Activated naive CD8-positive, alpha-beta T cell treated with anti-CD3 and anti-CD28 coated beads for 36 hours (primary cell): ENCODE data around the gene SMYD3. TPM values are rescaled to one million over a fixed set of nuclear protein-coding genes. Genes with fewer than 3 reads are reported as not detected.

Source experiments
- DNase-seq: peaks from one replicate; pipeline ENCODE4 v3.0.0; 2021
- H3K27ac Mint-ChIP-seq: one replicate; pipeline ENCODE4 v1.8.0; 2022; ENCODE audit warnings: mild to moderate bottlenecking, moderate library complexity, mixed read lengths
- H3K27me3 Mint-ChIP-seq: one replicate; pipeline ENCODE4 v1.8.0; 2022; ENCODE audit warnings: mild to moderate bottlenecking, mixed read lengths
- H3K36me3 Mint-ChIP-seq: one replicate; pipeline ENCODE4 v1.8.0; 2021; ENCODE audit warnings: mild to moderate bottlenecking, mixed read lengths
- H3K4me1 Mint-ChIP-seq: one replicate; pipeline ENCODE4 v1.8.0; 2021; ENCODE audit warnings: mixed read lengths
- H3K4me3 Mint-ChIP-seq: one replicate; pipeline ENCODE4 v1.8.0; 2022; ENCODE audit warnings: mild to moderate bottlenecking, moderate library complexity, mixed read lengths
- H3K9me3 Mint-ChIP-seq: one replicate; pipeline ENCODE4 v1.8.0; 2022; ENCODE audit warnings: mixed read lengths
- total RNA-seq, 2 experiments: library from RNA; stranded (reverse); gene quantifications; one replicate each; pipeline ENCODE4 v1.2.3, GENCODE V29; 2021

Gene SMYD3
- total RNA-seq, 2 experiments from 2014 or later = 16.4 to 18.4 TPM

- no peaks in the 10 kb centered on the region for H3K4me1 Mint-ChIP-seq
- no peak overlapping the region for H3K27ac Mint-ChIP-seq
- no peaks in the 10 kb centered on the region for H3K27me3 Mint-ChIP-seq
- no peak for DNase-seq
- no peak overlapping the region for H3K4me3 Mint-ChIP-seq
- peaks cover 5% of the 10 kb centered on the region for H3K36me3 Mint-ChIP-seq
- no peaks in the 10 kb centered on the region for H3K9me3 Mint-ChIP-seq
These were observed 574.6 kb downstream of the SMYD3 start for GRCh38 chr1:245932302-245932972.

GRCh38 chr1:245931450-245931849 is 575.6 kb downstream of the SMYD3 start:
- Mint-ChIP-seq H3K9me3 (no peaks in the 10 kb centered on the region), H3K36me3 (peaks cover 7% of the 10 kb centered on the region), H3K4me3 (no peak overlapping the region), H3K4me1 (no peaks in the 10 kb centered on the region), H3K27me3 (no peaks in the 10 kb centered on the region), H3K27ac (no peak overlapping the region)
- no peak for DNase-seq

GRCh38 chr1:245929224-245929623 is 577.9 kb downstream of the SMYD3 start:
- H3K36me3 Mint-ChIP-seq = peaks cover 16% of the 10 kb centered on the region
- DNase-seq = no peak
- no peak overlapping the region for H3K27ac Mint-ChIP-seq
- H3K27me3 Mint-ChIP-seq = no peaks in the 10 kb centered on the region
- no peaks in the 10 kb centered on the region for H3K4me1 Mint-ChIP-seq
- H3K9me3 Mint-ChIP-seq = no peaks in the 10 kb centered on the region
- H3K4me3 Mint-ChIP-seq = no peak overlapping the region

DNA sequence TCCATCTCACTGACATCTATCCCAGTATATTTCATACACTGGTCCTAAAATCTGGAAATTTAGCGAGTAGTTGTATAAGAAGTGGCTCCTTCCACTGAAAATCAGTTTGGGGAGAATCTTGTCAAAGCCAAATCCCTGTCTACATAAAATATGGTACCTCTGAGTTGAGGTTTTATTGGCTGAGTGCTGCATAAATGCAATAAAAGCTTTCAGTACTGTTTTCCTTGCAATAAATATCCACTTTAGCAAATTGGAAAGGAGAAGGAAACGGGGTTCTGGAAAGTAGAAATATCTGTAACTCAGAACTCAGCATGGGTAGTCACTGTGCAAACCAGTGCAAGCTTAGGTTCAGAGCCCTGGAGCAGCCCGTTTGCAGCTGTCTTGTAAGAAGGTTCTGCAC is 580.2 kb downstream of the SMYD3 start:
- Mint-ChIP-seq H3K4me1 (peaks cover 3% of the 10 kb centered on the region), H3K27ac (no peak overlapping the region), H3K4me3 (no peak overlapping the region), H3K27me3 (no peaks in the 10 kb centered on the region), H3K9me3 (no peaks in the 10 kb centered on the region), H3K36me3 (peaks cover 20% of the 10 kb centered on the region)
- no peak for DNase-seq

DNA sequence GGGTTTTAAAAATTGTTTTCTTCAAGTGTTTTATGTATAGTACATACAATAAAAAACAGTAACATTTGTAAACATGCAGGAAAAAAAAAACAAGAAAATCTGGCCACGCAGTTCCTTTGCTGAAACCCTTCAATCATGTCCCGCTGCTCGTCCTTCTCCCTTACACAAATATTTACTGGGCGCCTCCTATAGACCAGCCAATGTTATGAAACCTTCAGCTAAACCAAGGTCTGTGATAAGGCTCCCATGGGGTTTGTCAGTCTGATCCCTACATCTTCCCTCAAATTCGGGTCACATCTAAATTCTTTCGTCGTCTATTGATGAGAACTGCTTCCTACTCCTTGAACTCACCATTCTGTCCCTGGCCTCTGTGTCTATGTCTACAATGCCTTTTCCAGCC is 583.9 kb downstream of the SMYD3 start:
- no peak overlapping the region for H3K4me3 Mint-ChIP-seq
- H3K27ac Mint-ChIP-seq = no peak overlapping the region
- H3K27me3 Mint-ChIP-seq = no peaks in the 10 kb centered on the region
- H3K4me1 Mint-ChIP-seq = peaks cover 3% of the 10 kb centered on the region
- H3K36me3 Mint-ChIP-seq = peaks cover 23% of the 10 kb centered on the region
- peaks cover 2% of the 10 kb centered on the region for H3K9me3 Mint-ChIP-seq
- DNase-seq = no peak

DNA sequence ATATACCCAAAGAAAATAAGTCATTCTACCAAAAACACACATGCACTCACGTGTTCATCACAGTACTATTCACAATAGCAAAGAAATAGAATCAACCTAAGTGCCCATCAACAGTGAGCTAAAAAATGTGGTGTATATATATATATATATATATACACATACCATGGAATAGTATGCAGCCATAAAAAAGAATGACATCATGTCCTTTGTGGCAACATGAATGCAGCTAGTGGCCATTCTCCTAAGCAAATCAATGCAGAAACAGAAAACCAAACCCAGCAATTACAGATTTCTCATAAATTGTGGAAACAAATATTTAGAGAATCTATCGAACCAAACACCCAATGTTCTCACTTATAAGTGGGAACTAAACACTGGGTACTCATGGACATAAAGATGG is 585.7 kb downstream of the SMYD3 start:
- Mint-ChIP-seq H3K4me3 (no peak overlapping the region), H3K27ac (no peak overlapping the region), H3K4me1 (peaks cover 3% of the 10 kb centered on the region), H3K36me3 (peaks cover 22% of the 10 kb centered on the region), H3K9me3 (peaks cover 2% of the 10 kb centered on the region), H3K27me3 (no peaks in the 10 kb centered on the region)
- DNase-seq = no peak

DNA sequence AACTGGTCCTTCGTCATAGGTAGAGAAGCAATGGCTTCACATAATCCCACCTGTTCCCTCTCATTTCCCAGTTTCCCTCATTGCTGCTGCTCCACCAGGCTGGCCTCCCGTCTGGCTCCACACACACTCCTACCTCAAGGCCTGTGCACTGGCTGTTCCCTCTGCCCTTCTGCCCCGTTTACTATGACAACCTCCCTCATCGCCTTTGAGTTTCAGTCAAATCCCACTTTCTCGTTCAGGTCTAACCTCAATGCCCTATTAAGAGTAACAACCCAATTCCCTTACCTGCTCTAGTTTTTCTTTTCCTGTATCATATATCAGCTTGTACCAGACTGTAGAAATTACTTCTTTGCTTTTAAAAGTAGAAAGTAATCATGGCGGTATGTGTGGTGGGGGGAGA is 589.7 kb downstream of the SMYD3 start:
- DNase-seq = no peak
- Mint-ChIP-seq H3K4me1 (peaks cover 2% of the 10 kb centered on the region), H3K27me3 (no peaks in the 10 kb centered on the region), H3K36me3 (peaks cover 30% of the 10 kb centered on the region), H3K4me3 (no peak overlapping the region), H3K27ac (no peak overlapping the region), H3K9me3 (peaks cover 9% of the 10 kb centered on the region)

DNA sequence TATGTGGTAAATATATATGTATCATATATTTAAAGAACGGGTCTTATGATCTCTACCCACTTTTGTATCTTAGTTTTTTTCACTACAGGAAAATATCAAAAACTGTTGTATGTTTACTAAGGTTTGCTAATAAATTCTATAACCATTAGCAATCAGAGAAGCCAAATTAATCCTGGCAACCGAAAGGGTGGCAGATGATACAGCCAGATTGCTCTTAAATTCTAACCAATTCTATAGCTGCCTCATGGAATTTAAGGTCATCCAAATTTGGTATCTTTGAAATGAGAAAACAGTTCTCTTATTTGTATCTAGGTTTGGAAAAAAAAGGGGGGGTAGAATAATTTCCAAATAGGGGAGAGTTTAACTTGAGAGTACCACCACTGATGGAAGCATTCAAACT is 591.2 kb downstream of the SMYD3 start:
- H3K27me3 Mint-ChIP-seq = no peaks in the 10 kb centered on the region
- H3K4me1 Mint-ChIP-seq = no peaks in the 10 kb centered on the region
- no peak for DNase-seq
- no peak overlapping the region for H3K27ac Mint-ChIP-seq
- H3K36me3 Mint-ChIP-seq = peaks cover 34% of the 10 kb centered on the region
- no peak overlapping the region for H3K4me3 Mint-ChIP-seq
- H3K9me3 Mint-ChIP-seq = peaks cover 11% of the 10 kb centered on the region

DNA sequence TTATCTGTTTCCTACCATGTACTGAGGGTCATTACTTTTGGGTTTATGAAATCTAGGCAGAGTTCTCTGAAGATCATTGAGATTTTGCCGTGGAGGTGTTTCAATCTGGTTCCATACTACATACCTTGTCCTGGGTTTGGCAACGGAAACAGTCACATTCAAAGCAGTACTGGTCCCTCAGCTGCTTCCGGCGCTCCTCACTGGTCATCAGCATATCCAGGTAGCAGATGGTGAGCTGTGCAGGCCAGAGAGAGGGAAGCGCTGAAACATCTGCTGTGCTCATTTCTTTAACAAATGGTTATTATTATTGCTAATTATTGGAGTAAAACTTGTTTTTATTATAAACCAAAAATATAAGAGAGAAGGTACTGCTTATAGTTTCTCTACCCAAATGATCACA is 591.7 kb downstream of the SMYD3 start:
- H3K4me3 Mint-ChIP-seq = no peak overlapping the region
- no peaks in the 10 kb centered on the region for H3K4me1 Mint-ChIP-seq
- peaks cover 10% of the 10 kb centered on the region for H3K9me3 Mint-ChIP-seq
- no peak overlapping the region for H3K27ac Mint-ChIP-seq
- peaks cover 31% of the 10 kb centered on the region for H3K36me3 Mint-ChIP-seq
- DNase-seq = no peak
- H3K27me3 Mint-ChIP-seq = no peaks in the 10 kb centered on the region

GRCh38 chr1:245908543-245908942 is 598.5 kb downstream of the SMYD3 start:
- peaks cover 4% of the 10 kb centered on the region for H3K9me3 Mint-ChIP-seq
- no peaks in the 10 kb centered on the region for H3K4me1 Mint-ChIP-seq
- H3K27me3 Mint-ChIP-seq = no peaks in the 10 kb centered on the region
- peaks cover 33% of the 10 kb centered on the region for H3K36me3 Mint-ChIP-seq
- DNase-seq = no peak
- H3K27ac Mint-ChIP-seq = no peak overlapping the region
- no peak overlapping the region for H3K4me3 Mint-ChIP-seq

- peaks cover 33% of the 10 kb centered on the region for H3K36me3 Mint-ChIP-seq
- peaks cover 3% of the 10 kb centered on the region for H3K9me3 Mint-ChIP-seq
- DNase-seq = no peak
- no peaks in the 10 kb centered on the region for H3K27me3 Mint-ChIP-seq
- H3K4me3 Mint-ChIP-seq = no peak overlapping the region
- no peaks in the 10 kb centered on the region for H3K4me1 Mint-ChIP-seq
- no peak overlapping the region for H3K27ac Mint-ChIP-seq
These were observed 600.9 kb downstream of the SMYD3 start for GRCh38 chr1:245906207-245906606.

DNA sequence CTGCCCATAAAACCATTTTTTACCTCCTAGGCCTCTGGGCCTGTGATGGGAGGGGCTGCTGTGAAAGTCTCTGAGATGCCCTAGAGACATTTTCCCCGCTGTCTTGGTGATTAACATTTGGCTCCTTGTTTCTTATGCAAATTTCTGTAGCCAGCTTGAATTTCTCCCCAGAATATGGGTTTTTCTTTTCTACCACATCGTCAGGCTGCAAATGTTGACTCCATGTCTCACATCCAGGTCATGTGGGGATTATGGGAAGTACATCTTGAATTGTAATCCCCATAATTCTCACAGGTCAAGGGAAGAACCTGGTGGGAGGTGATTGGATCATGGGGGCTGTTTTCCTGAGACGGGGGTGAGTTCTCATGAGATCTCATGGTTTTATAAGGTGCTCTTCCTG is 603.2 kb downstream of the SMYD3 start:
- DNase-seq = no peak
- Mint-ChIP-seq H3K9me3 (peaks cover 9% of the 10 kb centered on the region), H3K4me1 (no peaks in the 10 kb centered on the region), H3K27me3 (no peaks in the 10 kb centered on the region), H3K36me3 (peaks cover 48% of the 10 kb centered on the region), H3K4me3 (no peak overlapping the region), H3K27ac (no peak overlapping the region)

GRCh38 chr1:245901565-245901964 is 605.5 kb downstream of the SMYD3 start:
- H3K27me3 Mint-ChIP-seq = no peaks in the 10 kb centered on the region
- peaks cover 43% of the 10 kb centered on the region for H3K36me3 Mint-ChIP-seq
- H3K4me1 Mint-ChIP-seq = no peaks in the 10 kb centered on the region
- no peak overlapping the region for H3K4me3 Mint-ChIP-seq
- H3K27ac Mint-ChIP-seq = no peak overlapping the region
- no peak for DNase-seq
- peaks cover 9% of the 10 kb centered on the region for H3K9me3 Mint-ChIP-seq

- Mint-ChIP-seq H3K4me3 (no peak overlapping the region), H3K27me3 (no peaks in the 10 kb centered on the region), H3K36me3 (peaks cover 43% of the 10 kb centered on the region), H3K27ac (no peak overlapping the region), H3K9me3 (peaks cover 9% of the 10 kb centered on the region), H3K4me1 (no peaks in the 10 kb centered on the region)
- DNase-seq = no peak
These were observed 606.0 kb downstream of the SMYD3 start for GRCh38 chr1:245901037-245901436.

GRCh38 chr1:245898581-245898980 is 608.5 kb downstream of the SMYD3 start:
- Mint-ChIP-seq H3K9me3 (peaks cover 10% of the 10 kb centered on the region), H3K27me3 (no peaks in the 10 kb centered on the region), H3K27ac (no peak overlapping the region), H3K4me1 (no peaks in the 10 kb centered on the region), H3K4me3 (no peak overlapping the region), H3K36me3 (peaks cover 48% of the 10 kb centered on the region)
- no peak for DNase-seq

- DNase-seq = no peak
- Mint-ChIP-seq H3K4me3 (no peak overlapping the region), H3K27ac (no peak overlapping the region)
These were observed 610.8 kb downstream of the SMYD3 start for GRCh38 chr1:245896258-245896657.

More at GRCh38 chr1:245896258-245896657, 610.8 kb downstream of the SMYD3 start:
- peaks cover 13% of the 10 kb centered on the region for H3K9me3 Mint-ChIP-seq
- H3K27me3 Mint-ChIP-seq = no peaks in the 10 kb centered on the region
- peaks cover 49% of the 10 kb centered on the region for H3K36me3 Mint-ChIP-seq
- H3K4me1 Mint-ChIP-seq = no peaks in the 10 kb centered on the region
